GM21619 (cell line): ENCODE data around the gene ADCY2.

ENCODE experiments used
- ATAC-seq: cut with Tn5 transposase; IDR thresholded peaks from one replicate; pipeline ENCODE4 v1.9.1; 2021; ENCODE audit not compliant: unreplicated experiment

Gene ADCY2

DNA sequence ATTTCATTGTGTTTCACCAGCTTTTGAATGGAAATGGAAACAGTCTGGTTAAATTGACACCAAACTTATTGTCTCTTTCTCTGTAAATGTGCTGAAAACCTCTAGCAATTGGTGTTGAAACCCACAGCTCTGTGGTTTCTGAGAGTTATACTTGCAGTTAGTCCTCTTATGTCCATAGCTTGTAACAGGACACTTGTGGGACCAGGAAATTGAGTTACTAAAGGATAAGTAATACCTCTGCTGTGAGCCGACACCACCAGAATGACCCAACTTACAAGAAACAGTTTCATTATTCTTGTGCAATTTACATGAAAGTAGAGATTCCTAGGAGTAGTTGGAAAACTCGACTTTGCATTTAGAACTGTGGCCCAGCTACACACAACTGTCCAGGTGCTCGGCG is 263.5 kb downstream of the ADCY2 start:
- no peak for ATAC-seq

GRCh38 chr5:7662289-7662688 is 266.4 kb downstream of the ADCY2 start:
- ATAC-seq = no peak

- no peak for ATAC-seq
These were observed 267.9 kb downstream of the ADCY2 start for GRCh38 chr5:7663808-7664207.

- no peak for ATAC-seq
These were observed 268.3 kb downstream of the ADCY2 start for GRCh38 chr5:7664208-7664607.

DNA sequence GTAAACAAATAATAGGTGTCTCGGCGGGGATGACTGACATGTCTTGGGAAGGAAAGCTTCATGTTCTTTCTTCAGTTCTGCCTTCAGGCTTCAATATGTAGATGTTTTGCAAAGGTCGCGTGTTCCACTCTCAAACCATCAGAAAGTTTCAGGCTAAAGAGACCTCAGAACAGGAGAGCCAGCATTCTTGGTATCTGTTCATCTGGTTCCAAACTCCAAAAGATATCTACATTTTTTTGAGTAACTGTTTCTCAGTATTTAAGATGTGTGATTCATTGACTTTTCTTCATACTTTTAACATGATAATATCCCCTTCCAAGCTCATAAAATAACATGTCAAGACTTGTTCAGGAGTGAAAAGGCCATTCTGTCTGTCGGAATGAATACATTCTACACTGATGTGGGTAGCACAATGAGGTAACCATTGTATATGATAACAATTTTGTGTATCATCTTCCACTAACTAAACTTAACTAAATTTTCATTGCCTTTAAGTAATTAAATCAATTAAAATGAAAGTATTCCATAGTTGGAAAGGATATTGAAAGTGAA is 271.4 kb downstream of the ADCY2 start:
- no peak for ATAC-seq

DNA sequence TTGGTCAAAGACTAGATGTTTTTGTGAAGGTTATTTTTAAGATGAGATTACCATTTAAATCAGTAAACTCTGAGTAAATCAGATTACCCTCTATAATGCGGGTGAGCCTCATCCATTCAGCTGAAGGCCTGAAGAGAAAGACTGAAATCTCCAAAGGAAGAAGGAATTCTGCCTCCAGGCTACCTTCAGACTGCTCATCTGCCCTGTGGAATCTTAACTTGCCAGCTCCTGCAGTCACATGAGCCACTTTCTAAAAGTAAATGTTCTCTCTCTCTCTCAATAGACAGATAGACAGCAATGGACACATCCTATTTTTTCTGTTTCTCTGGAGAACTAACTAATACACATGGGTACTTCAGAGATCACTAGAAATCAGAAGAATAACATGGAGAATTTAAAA is 272.2 kb downstream of the ADCY2 start:
- ATAC-seq = no peak

DNA sequence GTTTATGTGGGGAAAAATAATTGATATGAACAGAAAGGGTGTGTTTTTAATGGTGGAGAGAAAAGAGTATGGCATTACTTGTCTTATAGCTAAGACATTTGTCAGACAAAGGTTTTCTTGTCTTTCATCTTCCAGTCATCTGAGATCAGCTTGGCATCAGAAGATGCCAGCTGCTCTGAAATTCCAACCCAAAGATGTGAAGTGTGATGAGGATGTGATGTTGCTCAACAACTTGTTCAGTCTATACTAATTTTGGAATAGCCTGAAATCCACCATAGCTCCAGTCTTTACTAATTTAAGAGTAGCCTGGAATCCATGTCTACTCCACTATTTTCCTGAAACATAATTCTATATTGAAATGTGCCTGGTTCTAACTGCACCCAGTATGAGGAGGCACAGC is 272.7 kb downstream of the ADCY2 start:
- no peak for ATAC-seq

DNA sequence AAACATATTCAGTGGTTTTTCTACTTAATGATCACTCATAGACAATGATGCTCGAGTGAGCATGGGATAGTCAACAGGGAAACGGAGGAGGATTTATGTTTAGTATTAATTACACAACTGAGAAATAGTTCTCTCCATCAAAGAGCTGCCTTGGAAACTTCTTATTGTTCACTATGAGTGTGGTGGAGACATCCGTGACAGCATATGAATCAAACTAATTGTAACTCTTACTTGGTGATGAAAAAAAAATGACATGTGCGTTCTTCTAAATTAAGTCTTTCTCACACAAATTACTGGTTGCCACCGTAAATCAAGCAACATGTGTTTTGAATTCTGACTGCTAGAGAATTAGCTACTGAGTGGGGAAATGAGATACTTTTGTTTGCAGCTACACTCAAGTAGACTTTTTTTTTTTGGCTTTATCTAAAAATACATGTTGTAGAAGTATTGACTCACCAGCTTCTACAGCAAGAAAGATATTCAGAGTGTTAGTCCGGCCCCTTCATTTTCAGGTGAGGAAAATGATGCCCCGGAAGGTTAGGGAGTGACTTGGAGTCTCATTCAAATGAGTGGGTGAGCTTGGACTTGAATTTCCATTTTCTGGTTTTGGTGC is 275.5 kb downstream of the ADCY2 start:
- no peak for ATAC-seq

DNA sequence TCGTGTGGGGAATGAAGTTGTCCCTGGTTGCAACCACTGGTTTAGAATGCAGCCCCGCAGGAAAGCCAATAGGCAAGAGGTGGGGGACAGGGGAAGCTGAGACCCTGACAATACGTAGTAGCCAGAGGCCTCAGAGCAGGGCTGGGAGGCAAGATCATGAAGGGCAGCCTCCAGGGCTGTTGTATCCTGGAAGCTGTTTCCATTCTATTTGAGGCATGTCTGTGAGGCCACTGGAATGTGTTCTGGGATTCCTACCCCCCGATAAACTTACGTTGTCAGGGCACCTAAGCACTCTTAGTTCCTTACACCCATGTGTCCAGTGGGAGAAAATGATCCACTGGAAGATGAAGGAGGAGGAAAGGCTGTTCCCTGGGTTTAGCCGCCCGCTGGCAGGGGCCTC is 277.7 kb downstream of the ADCY2 start:
- ATAC-seq = no peak

DNA sequence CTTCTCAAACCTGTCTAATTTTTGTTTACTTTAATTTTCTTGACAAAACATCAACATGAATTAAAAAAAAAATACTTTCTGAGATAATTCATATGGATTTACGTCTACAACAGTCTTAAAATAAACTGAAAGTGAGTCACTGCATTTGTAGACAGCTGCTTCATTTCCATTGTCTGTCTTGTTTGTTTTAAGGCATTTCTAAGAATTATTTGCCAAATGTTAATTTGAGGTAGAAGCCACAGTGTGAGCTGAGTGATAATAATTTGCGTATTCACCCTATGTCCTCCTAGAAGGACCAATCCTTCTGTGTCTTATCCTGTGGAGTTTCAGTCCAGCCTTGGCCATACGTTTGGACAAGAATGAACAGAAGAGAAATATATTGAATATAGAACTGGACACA is 280.5 kb downstream of the ADCY2 start:
- ATAC-seq = no peak

DNA sequence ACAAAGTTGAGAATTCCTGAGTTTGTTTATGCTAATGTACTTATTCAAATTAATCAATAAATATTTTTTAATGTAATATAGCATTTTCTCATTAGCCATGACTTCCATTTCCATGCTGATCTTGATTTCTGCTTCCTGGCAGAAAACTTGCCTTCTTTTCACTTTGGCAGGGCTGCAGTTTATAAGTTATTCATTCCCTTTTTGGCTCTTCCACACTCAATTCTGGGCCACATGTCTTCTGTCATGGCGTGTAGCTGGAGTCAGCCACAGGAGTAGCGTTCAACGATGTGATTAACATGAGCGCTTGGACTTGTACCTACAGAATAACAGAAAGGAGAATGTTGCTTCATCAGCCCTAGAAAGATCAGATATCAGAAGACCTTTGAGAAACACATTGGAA is 282.1 kb downstream of the ADCY2 start:
- ATAC-seq = no peak

DNA sequence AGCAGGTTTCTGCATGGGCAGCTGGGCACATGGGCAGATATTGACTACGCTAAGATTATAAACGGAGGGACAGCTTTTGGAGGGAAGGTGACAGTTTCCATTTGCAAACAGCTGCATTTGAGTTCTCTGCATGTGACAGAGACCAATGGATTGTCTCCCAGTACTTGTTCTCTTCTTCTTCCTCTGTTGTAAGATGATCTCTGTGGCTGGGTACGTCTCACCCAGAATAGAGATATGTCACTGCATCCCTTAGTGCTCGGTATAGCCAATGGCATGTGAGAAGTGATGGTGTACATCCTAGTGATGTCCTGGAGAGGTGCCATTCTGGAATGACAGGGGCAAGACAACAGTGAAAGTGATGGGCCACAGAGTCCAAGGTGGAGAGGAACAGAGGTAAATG is 283.7 kb downstream of the ADCY2 start:
- ATAC-seq = no peak

GRCh38 chr5:7680260-7680659 is 284.3 kb downstream of the ADCY2 start:
- no peak for ATAC-seq

DNA sequence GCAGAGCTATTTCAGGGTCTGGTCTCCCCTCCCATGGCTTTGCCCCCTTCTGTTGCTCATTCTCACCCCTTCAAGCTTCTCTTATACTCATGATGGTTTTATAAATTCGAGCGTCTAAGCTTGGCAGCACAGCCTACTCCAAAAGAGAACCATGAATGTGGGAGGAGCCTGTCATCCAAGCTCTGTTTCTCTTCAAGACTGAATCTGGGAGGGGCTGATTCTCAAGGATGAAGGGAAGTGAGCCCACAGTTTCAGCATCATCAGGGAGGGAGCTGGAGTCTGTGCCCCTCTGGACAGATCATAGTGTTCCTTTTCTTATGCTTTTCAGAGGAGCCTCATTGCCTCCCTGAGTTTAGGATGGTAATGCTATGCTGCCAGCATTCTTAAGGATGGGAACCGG is 286.4 kb downstream of the ADCY2 start:
- ATAC-seq = no peak

DNA sequence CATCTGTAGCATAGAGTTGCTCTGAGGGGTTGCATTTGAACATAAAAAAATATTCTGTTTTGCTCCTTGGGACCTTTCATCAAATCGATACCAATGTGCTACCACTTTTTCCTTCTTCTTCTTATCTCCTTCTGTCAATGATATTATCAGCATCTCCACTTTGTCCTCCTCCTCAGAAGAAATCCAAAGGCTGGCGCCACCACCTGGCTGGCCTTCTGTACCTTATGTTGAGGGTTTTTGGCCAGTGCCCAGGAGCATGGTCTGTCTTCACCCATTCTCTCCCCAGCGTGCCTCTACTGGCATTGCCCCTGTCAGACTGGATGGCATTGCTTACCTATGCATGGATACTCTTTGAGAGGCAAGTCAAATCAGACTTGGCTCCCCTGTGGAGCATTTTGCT is 287.8 kb downstream of the ADCY2 start:
- ATAC-seq = no peak

DNA sequence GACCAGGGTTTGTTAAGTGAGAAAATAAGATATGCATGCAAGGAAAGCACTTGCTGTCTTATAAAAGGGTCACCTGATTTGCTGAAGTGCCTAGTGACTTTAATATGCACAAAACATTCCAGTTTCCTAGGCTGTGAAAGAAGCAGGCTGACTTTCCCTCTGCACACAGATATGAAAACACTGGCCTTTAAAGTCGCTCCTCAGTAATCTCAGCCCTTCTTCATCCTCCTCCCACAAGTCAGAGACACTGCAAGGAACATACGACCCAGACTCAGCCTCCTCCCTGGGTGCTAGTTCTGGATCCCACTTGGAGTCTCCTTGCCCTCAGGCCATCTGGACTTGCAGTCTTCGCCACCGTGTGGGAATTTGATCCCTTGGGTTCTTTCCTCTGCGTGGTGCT is 288.9 kb downstream of the ADCY2 start:
- ATAC-seq = no peak

DNA sequence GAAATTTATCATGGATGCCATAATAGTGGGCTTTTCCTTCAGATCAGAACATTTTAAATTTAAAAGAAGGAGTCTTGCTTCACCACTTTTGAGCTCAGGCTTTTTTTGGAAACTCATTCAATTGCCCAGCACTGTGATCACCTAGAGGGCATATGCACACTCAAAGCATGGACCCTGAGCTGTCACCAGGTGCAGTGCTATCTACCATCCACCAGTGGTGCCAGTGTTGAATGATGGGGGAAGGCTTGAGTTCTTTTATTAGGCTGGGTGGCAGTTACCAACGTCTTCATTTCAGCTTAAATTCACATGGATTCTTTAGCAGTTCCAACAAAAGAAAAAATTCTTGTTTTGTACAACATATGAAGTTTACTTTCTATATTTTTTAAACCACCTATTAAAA is 290.9 kb downstream of the ADCY2 start:
- ATAC-seq = no peak

GRCh38 chr5:7690557-7690956 is 294.6 kb downstream of the ADCY2 start:
- no peak for ATAC-seq

- ATAC-seq = no peak
These were observed 309.3 kb downstream of the ADCY2 start for GRCh38 chr5:7705261-7705660.

- ATAC-seq = no peak
These were observed 309.8 kb downstream of the ADCY2 start for GRCh38 chr5:7705736-7706135.

DNA sequence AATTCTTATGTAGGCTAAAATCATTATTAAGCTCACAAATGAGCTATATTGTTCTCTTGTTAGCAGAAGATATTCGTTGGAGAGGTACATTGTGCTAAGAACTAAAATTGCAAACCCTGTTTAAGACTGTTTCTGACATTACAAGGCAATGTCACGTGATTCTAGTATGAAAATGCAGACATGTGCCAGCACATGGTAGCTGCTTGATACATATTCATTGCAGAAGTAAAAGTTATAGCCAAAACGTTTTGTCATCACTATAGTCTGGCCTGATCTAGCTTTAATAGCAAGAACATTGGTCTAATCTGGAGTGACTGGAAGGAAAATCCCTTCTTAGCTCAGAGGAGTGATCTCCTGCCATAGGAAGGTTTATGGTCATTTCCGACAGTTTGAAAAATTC is 310.3 kb downstream of the ADCY2 start:
- ATAC-seq = no peak

DNA sequence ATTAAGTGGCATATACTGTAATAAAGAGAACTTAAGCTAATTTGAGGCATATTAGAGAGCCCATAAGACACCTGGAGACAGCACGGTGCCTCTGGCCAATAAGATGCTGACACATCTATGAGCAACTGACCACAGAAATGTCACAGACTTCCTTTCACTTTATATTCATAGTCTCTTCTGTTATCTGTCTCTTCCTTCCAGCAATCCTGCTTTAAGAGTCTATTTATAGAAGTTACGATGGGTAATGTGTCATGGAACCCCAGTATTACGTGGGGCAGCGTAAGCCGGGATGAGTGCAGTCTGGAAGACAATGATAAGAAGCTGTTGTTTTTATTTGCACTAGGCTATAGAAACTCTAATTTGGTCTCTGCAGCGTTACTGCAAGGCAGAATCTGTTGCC is 318.2 kb downstream of the ADCY2 start:
- no peak for ATAC-seq

DNA sequence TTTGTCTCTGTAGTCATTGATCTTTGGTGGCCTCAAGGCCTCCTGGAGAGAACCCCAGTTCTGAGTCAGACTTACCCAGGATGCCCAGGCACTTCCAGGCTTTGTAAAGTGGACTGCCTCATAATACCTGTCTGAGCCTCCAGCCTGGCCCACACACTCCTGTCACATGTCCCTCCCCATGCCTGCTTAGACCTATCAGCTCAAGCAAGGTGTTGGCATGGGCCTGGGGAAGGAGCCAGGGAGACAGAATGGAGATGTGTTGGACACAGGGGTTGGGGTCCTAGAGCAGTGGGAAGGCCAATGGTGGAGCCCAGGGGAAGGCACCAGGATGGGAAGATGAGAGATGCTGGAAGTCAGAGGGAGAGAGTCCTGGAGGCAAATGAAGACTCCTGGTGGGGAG is 318.8 kb downstream of the ADCY2 start:
- ATAC-seq = no peak
